ENCODE measurements around the gene SMIM8.

Gene SMIM8

GRCh38 chr6:87334683-87335082 lies 12.3 kb downstream of the SMIM8 start:
- no peak for DNase-seq (ENCODE audit: low spot score)

GRCh38 chr6:87336367-87336766 lies 14.0 kb downstream of the SMIM8 start:
- DNase-seq (ENCODE audit: low spot score), result no peak

- no peak for DNase-seq (ENCODE audit: low spot score)
These were observed 17.8 kb downstream of the SMIM8 start for GRCh38 chr6:87340230-87340629.

- no peak for DNase-seq (ENCODE audit: low spot score)
These were observed 18.8 kb downstream of the SMIM8 start for GRCh38 chr6:87341158-87341557.

- DNase-seq (ENCODE audit: low spot score), result no peak
These were observed 19.5 kb downstream of the SMIM8 start for GRCh38 chr6:87341899-87342298.

GRCh38 chr6:87342829-87343228 lies 20.4 kb downstream of the SMIM8 start:
- DNase-seq (ENCODE audit: low spot score), result no peak

- no peak for DNase-seq (ENCODE audit: low spot score)
These were observed 22.3 kb downstream of the SMIM8 start, which contains the start of gene C6orf163 for GRCh38 chr6:87344731-87345130. TSS of gene C6orf163 (plus strand) at chr6:87344813. CDS start at chr6:87345100, 287 bp downstream.

GRCh38 chr6:87346700-87347099 lies 24.3 kb downstream of the SMIM8 start:
- DNase-seq (ENCODE audit: low spot score), result no peak

- no peak for DNase-seq (ENCODE audit: low spot score)
These were observed 27.5 kb downstream of the SMIM8 start for GRCh38 chr6:87349896-87350295.

- no peak for DNase-seq (ENCODE audit: low spot score)
These were observed 28.1 kb downstream of the SMIM8 start for GRCh38 chr6:87350516-87350915.

- DNase-seq (ENCODE audit: low spot score), result no peak
These were observed 29.2 kb downstream of the SMIM8 start for GRCh38 chr6:87351583-87351982.

GRCh38 chr6:87356181-87356580 lies 33.8 kb downstream of the SMIM8 start:
- DNase-seq (ENCODE audit: low spot score), result no peak

- no peak for DNase-seq (ENCODE audit: low spot score)
These were observed 35.2 kb downstream of the SMIM8 start for GRCh38 chr6:87357479-87358196.

GRCh38 chr6:87364602-87365252 lies 42.3 kb downstream of the SMIM8 start:
- DNase-seq (ENCODE audit: low spot score), result no peak

- DNase-seq (ENCODE audit: low spot score), result no peak
These were observed 43.9 kb downstream of the SMIM8 start for GRCh38 chr6:87366072-87366827.

- DNase-seq (ENCODE audit: low spot score), result no peak
These were observed 44.5 kb downstream of the SMIM8 start for GRCh38 chr6:87366899-87367298.

GRCh38 chr6:87373377-87373776 lies 51.0 kb downstream of the SMIM8 start:
- DNase-seq (ENCODE audit: low spot score), result no peak

GRCh38 chr6:87375315-87375714 lies 52.9 kb downstream of the SMIM8 start:
- DNase-seq (ENCODE audit: low spot score), result no peak

- no peak for DNase-seq (ENCODE audit: low spot score)
These were observed 54.3 kb downstream of the SMIM8 start for GRCh38 chr6:87376643-87377042.

- no peak for DNase-seq (ENCODE audit: low spot score)
These were observed 56.6 kb downstream of the SMIM8 start for GRCh38 chr6:87378947-87379346.

GRCh38 chr6:87382861-87383260 lies 60.5 kb downstream of the SMIM8 start:
- no peak for DNase-seq (ENCODE audit: low spot score)

GRCh38 chr6:87384038-87384437 lies 61.6 kb downstream of the SMIM8 start:
- no peak for DNase-seq (ENCODE audit: low spot score)

- no peak for DNase-seq (ENCODE audit: low spot score)
These were observed 62.1 kb downstream of the SMIM8 start for GRCh38 chr6:87384449-87384848.

Measured in COLO829 (cell line).